ACHN (cell line): ENCODE results near the gene OR6C65.
"Not testable (repeated sequence)": the region's sequence is repeated elsewhere in the genome, so short reads cannot be mapped to it uniquely, and the experiment has no call there.

Experiments
- DNase-seq: peaks from one replicate; pipeline ENCODE4 v3.0.0-alpha.2; 2015
- in situ Hi-C: cut with HindIII; loops from 2 replicates; pipeline ENCODE4 v1.10.0; 2017; ENCODE audit warnings: low sequenced_read_pairs, low pct_ligation_motif_present, low pct_unique_long_range_greater_than_20kb

OR6C65 gene

GRCh38 chr12:55400229-55400628, at the start of gene OR6C65:
Gene OR6C65, plus strand, starts transcription at chr12:55400529. Its CDS starts 0 bp downstream, at chr12:55400529.
- in situ Hi-C loops: no loop called here
- no peak for DNase-seq

- DNase-seq, in situ Hi-C loops: not testable (repeated sequence)
Measured at GRCh38 chr12:55355338-55355737, 45.0 kb upstream of the OR6C65 start.

- no peak for DNase-seq
- in situ Hi-C loops: no loop called here
Measured at GRCh38 chr12:55362675-55363074, 37.7 kb upstream of the OR6C65 start, which contains the start of gene OR6C75. Gene OR6C75, plus strand, starts transcription at chr12:55362975. Its CDS starts 2,136 bp downstream, at chr12:55365111.

GRCh38 chr12:55365086-55365485, 35.2 kb upstream of the OR6C65 start:
- in situ Hi-C loops: no loop called here
- no peak for DNase-seq

GRCh38 chr12:55372521-55372920, 27.8 kb upstream of the OR6C65 start:
- in situ Hi-C loops: no loop called here
- no peak for DNase-seq

GRCh38 chr12:55385891-55386290, 14.4 kb upstream of the OR6C65 start:
- no peak for DNase-seq
- in situ Hi-C loops: no loop called here

GRCh38 chr12:55392032-55392795, 8.1 kb upstream of the OR6C65 start:
- DNase-seq: no peak
- in situ Hi-C loops: no loop called here

GRCh38 chr12:55396326-55396725, 4.0 kb upstream of the OR6C65 start:
- DNase-seq: no peak
- in situ Hi-C loops: no loop called here

GRCh38 chr12:55407866-55408265, 7.5 kb downstream of the OR6C65 start:
- DNase-seq: no peak
- in situ Hi-C loops: no loop called here

GRCh38 chr12:55409133-55409532, 8.8 kb downstream of the OR6C65 start:
- DNase-seq, in situ Hi-C loops: not testable (repeated sequence)

GRCh38 chr12:55412138-55412537, 11.8 kb downstream of the OR6C65 start:
- DNase-seq, in situ Hi-C loops: not testable (repeated sequence)

GRCh38 chr12:55413498-55414388, 13.4 kb downstream of the OR6C65 start:
- DNase-seq, in situ Hi-C loops: not testable (repeated sequence)

GRCh38 chr12:55414396-55414823, 14.1 kb downstream of the OR6C65 start:
- DNase-seq, in situ Hi-C loops: not testable (repeated sequence)

GRCh38 chr12:55414889-55415288, 14.6 kb downstream of the OR6C65 start:
- DNase-seq, in situ Hi-C loops: not testable (repeated sequence)

GRCh38 chr12:55416961-55417360, 16.6 kb downstream of the OR6C65 start:
- no peak for DNase-seq
- in situ Hi-C loops: no loop called here

GRCh38 chr12:55420307-55420962, 20.1 kb downstream of the OR6C65 start:
- no peak for DNase-seq
- in situ Hi-C loops: no loop called here

GRCh38 chr12:55425954-55426353, 25.6 kb downstream of the OR6C65 start, which contains the start of gene OR6C76:
Gene OR6C76, plus strand, starts transcription at chr12:55426254. Its CDS starts 0 bp downstream, at chr12:55426254.
- no peak for DNase-seq
- in situ Hi-C loops: no loop called here

- no peak for DNase-seq
- in situ Hi-C loops: no loop called here
Measured at GRCh38 chr12:55428331-55429243, 28.3 kb downstream of the OR6C65 start.
